GM21619 (cell line): ENCODE measurements around the gene PKHD1.

ENCODE experiments used
- ATAC-seq: cut with Tn5 transposase; IDR thresholded peaks from one replicate; pipeline ENCODE4 v1.9.1; 2021; ENCODE audit not compliant: unreplicated experiment

The PKHD1 gene

GRCh38 chr6:51569594-51569993 is 517.8 kb downstream of the PKHD1 start:
- ATAC-seq, result no peak

- ATAC-seq, result no peak
Observed at GRCh38 chr6:51568771-51569170, 518.6 kb downstream of the PKHD1 start.

GRCh38 chr6:51565472-51565871 is 521.9 kb downstream of the PKHD1 start:
- no peak for ATAC-seq
